Measurements from ENCODE around the gene TRMO.
"Not testable (repeated sequence)": the region's sequence is repeated elsewhere in the genome, so short reads cannot be mapped to it uniquely, and the experiment has no call there.

TRMO gene, protein sequence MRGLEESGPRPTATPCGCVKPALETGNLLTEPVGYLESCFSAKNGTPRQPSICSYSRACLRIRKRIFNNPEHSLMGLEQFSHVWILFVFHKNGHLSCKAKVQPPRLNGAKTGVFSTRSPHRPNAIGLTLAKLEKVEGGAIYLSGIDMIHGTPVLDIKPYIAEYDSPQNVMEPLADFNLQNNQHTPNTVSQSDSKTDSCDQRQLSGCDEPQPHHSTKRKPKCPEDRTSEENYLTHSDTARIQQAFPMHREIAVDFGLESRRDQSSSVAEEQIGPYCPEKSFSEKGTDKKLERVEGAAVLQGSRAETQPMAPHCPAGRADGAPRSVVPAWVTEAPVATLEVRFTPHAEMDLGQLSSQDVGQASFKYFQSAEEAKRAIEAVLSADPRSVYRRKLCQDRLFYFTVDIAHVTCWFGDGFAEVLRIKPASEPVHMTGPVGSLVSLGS

DNA sequence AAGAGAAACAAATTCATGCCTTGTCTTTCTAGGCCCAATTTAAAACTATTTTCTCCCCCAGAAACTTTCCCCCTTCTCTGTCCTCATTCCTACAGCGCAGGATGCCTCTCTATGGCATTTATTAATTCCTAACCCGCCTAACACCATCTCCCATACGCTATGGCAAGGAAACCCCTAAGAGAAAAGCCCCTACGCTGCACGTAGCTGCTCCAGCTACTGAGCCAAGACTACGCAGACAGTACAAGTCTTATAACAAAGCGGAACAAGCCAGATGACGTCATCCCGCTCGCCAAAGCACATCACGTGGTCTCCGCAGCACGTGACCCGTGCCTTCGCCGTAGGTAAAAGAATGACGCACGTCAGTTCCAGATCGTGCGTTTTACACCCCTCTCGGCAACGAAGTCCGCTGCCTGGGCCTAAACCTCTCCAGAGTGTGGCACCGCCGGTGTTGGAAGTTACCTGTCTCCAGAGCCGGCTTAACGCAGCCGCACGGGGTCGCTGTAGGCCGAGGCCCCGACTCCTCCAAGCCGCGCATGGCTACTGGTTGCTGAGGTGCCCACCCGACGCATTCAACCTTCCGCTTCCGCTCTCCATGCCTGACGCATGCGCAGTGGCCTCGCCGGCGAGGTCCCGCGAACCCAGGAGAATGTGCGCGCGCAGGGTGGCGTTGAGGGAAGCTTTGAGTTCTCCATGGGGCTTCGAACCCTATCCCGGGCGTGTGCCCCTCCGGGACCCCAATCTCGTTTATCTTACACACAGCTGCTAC lies at the start of gene TRMO:
TSS of gene TRMO (minus strand) at position 542 of the 766 bp plus-strand sequence. CDS start at position 535, 7 bp downstream.
- peak; percentile 96 for DNase-seq (ENCODE audit: low read depth in 2 of 2, low spot score in 1 of 2)

DNA sequence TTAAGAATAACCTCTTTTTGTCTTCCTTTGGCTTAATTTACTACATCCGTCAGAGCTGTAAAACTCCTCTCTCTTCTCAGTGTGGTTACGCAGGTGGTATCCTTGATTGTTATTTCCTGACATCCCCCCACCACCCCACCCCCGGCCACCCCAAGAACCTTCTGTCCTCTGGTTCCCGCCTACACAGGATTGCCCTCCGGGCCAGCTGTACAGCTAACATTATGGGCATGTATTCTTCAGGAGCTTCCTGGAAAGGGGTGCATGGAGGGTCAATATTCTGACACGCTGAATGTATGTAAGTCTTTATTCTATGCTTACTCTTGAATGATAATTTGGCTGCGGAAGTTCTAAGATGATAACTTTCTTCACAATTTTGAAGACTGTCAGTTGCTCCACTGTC lies 47.9 kb upstream of the TRMO start:
- DNase-seq (ENCODE audit: low read depth in 2 of 2, low spot score in 1 of 2): no peak

DNA sequence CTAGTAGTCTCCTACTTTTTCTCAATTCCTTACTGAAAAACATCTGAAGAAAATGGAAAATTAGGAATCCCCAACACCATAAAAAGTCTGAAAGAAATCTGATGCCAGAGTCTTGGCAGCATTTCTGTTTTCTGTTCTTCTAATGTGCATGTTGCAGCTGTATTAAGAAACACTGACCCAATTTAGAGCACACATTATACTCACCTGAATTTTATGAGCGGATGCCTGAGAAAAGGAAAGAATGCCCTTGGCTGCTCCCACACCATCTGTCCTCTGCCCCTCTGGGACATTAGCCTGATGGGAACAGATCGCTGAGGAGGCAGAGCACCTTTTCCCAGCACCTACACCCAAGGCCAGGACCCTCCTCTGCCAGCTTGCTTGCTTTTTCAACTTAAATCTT lies 46.7 kb upstream of the TRMO start:
- no peak for DNase-seq (ENCODE audit: low read depth in 2 of 2, low spot score in 1 of 2)

DNA sequence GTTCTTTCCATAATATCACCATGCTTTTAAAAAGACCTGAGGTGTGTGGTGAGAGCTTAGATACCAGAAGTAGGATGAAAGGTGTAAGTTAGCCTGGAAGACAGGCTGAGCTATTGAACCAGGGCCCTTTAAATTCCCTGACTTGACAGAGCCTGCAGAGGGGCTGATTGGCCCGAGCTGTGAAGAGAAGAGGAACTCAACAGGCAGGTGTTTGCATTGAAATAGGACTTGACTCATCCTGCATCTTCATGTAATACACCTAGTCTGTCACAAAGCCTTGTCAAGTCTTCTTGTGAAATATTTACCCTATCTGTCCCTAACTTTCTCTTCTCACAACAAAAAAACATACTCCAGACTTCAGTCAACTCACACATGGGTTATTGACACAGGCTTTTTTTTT lies 44.2 kb upstream of the TRMO start:
- no peak for DNase-seq (ENCODE audit: low read depth in 2 of 2, low spot score in 1 of 2)

DNA sequence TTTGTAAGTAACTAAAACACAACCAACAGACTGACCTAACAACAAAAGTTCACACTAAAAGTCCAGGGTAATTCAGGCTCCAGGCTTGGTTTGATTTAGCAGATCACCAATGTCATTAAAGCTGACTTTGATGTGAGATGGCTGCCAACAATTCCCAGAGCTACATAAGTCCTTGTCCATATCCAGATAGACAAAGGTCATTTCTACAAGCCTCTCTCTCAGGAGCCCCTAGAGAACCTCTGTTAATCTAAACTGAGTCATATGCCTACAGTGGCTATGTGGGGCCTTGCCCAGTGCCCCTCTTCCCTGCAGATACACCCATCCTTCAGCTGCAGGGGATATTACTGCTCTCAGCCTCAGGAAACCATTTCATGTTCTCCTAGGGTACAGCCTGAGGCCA lies 42.6 kb upstream of the TRMO start:
- no peak for DNase-seq (ENCODE audit: low read depth in 2 of 2, low spot score in 1 of 2)

DNA sequence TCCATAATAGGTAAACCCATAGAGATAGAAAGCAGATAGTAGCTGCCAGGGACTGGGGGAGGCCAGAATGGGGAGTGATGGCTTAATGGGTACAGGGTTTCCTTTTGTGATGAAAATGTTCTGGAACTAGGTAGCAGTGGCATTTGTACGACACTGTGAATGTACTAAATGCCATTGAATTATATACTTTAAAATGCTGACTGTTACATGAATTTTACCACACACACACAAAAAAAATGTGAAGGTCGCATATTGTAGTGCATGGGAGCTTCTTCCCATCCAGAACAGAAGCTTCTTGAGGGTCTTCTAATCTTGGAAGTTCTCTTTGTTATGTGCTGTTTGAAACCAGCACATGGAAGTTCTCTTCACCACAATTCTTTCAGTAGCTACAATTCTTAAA lies 40.9 kb upstream of the TRMO start:
- no peak for DNase-seq (ENCODE audit: low read depth in 2 of 2, low spot score in 1 of 2)

DNA sequence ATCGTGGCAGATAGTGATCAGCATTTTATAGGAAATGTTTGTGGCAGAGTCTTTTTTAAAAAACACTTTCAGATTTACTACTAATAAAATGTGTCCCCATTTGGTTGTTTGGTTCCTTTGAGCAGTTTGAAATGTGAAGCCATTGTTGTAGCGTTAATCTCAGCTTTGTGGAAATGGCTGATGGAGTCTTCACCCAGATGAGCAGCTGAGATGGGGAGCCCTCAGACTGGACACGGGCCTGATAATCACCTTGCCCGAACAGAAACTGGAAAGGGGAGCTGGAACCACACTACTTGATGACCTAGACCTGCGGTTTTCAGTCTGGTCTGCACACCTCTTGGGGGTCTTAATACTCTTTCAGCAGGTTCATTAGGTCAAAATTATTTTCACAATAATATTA lies 40.3 kb upstream of the TRMO start:
- DNase-seq (ENCODE audit: low read depth in 2 of 2, low spot score in 1 of 2): no peak

DNA sequence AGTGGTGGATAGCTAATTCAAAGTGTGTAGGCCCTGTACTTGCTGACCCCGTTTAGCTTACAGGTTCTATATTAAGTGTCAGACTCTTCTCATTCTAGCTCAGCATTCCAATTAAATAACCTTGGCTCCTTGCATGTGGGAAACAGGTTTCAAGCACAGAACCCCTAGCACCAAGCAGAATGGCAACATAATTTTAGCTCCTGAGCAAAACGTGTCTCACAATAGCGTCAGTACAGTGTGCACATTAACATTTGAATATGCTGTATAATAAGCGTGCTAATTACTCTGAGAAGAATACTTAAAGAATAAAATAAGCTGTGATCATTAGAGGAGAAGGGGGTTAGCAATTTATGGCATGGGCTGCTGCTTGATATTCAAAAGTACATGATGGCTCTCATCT lies 39.8 kb upstream of the TRMO start:
- DNase-seq (ENCODE audit: low read depth in 2 of 2, low spot score in 1 of 2): no peak

DNA sequence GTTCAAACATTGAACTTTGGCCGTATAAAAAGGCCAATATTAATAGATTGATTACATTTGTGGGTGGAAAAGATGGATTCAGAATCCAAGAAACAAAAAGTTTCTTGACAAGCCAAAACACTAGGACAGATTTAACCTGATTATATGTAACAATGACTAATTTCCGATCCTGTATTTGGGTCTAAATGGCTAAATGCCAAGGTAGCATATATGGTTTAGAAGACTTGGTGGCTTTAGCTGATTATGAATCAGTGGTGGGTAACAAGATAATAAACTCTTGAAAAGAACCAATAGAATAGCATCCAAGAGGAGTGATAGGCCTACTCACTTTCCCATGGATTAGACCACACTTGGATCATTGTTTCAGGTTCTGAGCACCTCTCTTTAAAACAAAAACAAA lies 39.1 kb upstream of the TRMO start:
- no peak for DNase-seq (ENCODE audit: low read depth in 2 of 2, low spot score in 1 of 2)

DNA sequence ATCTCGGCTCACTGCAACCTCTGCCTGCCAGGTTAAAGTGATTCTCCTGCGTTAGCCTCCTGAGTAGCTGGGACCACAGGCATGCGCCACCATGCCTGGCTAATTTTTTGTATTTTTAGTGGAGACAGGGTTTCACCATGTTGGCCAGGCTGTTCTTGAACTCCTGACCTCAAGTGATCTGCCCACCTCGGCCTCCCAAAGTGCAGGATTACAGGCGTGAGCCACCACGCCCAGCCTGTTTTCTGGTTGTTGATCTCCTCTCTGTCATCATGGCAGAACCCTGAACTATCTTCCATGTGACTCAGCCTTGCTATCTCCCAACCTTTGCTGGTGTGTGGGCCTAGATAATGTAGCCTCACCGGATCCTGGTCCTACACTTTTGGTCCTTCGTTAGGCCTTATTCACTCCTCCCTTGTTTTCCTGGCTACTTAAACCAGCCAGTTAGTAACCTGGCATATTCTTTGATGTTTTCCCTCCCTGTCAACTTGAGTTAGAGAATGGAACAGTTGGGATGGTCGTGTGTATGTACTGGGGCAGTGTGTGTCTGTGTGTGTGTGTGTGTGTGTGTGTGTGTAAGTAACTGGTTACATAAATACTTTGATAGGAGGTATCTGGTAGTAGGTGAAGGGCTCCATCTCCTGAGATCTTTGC lies 38.5 kb upstream of the TRMO start:
- not testable (repeated sequence) for DNase-seq (ENCODE audit: low read depth in 2 of 2, low spot score in 1 of 2)

DNA sequence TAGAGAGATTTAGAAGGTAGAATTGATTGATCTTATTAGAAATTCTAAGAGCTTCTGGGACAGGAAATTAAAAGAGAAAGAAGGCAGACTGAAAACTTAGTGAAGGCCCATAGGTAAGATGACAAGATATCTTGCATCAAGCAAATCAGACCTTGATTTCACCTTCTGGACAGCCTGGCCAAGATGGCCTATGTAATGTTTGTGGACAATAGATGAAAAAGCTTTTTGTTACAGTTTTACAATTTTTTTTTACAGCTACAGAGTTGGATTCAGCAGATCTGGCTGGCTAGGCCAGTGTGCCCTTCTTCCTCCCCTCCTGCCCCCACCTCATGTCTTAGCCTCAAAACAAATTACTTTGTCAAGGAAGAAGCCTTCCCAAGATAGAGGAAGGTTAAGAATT lies 37.3 kb upstream of the TRMO start:
- no peak for DNase-seq (ENCODE audit: low read depth in 2 of 2, low spot score in 1 of 2)

DNA sequence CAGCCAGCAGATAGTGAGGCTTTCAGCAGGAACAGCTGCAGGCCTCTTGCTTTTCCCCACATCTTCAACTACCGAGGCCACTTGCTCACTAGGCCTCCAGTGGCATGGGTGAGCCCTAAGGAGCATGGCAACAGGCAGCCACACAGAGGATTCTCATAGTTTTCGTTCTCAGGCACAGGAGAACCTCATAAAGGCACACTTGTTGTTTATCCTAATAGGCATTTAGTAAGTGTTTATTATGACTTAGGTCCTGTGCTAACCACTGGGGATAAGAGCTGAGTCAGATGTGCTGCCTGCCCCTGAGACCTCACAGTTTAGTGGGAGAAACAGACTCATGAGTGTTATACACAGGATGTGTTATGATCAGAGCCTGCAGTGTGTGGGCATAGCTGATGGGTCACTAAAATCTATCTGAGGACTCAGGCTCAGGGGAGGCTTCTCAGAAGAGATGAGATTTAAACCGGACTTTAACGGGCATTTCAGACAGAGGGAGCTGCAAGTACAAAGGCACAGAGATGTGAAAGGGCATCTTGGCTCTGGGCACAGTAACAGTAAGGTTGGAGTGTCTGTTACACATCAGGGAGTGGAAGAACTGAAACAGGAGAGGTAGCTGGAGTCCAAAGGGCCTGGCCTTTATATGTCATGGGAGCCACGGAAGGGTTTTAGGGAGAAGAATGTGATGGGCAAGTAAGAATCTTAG lies 36.7 kb upstream of the TRMO start:
- DNase-seq (ENCODE audit: low read depth in 2 of 2, low spot score in 1 of 2): no peak

DNA sequence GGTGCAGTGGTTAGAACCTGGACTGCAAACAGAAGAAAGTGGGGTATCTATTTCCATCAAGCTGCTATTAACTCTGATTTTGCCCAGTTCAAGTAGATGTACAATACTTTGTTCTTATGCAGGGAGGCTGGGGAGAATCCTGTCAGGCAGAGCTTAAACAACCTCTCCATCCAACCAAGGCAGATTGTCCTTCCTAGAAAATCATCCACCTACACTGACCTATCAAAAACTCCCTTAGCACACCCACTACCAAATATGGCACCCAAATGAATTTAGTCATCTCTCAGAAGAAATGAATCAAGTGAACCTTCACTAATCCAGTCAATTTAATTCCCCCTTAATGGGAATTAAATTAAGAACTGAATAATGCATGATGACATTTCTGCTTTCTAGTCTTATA lies 34.0 kb upstream of the TRMO start:
- no peak for DNase-seq (ENCODE audit: low read depth in 2 of 2, low spot score in 1 of 2)

DNA sequence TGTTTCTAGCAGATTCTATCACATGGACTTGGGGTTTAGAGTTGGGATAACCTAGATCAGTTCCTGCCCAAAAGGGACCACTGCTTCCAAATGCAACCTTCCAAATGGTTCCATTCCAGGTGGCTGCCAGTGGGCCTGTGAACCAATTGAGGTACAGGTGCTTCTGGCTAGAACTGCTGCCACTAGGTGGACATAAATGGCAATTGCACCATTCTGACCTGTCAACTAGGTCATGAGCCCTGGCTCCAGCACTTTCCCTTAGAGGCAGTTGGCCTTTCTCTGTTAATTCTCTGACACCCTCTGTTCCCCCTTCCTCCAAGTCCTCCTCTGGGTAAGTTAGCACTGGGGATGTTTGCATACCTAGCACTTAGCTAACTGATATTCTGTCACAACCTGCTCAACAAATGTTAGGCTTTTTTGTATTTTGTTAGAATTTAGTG lies 32.3 kb upstream of the TRMO start:
- peak in 1 of 2 donors; percentile 14 for DNase-seq (ENCODE audit: low read depth in 2 of 2, low spot score in 1 of 2)

DNA sequence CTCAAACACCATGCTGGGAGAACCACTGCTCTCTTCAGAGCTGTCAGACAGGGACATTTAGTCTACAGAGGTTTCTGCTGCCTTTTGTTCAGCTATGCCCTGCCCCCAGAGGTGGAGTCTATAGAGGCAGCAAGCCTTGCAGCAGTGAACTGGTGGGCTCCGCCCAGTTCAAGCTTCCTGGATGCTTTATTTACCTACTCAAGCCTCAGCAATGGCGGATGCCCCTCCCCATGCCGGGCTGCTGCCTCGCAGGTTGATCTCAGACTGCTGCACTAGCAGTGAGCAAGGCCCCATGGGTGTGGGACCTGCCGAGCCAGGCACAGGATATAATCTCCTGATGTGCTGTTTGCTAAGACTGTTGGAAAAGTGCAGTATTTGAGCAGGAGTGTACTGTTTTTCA lies 28.6 kb upstream of the TRMO start:
- DNase-seq (ENCODE audit: low read depth in 2 of 2, low spot score in 1 of 2): not testable (repeated sequence)

DNA sequence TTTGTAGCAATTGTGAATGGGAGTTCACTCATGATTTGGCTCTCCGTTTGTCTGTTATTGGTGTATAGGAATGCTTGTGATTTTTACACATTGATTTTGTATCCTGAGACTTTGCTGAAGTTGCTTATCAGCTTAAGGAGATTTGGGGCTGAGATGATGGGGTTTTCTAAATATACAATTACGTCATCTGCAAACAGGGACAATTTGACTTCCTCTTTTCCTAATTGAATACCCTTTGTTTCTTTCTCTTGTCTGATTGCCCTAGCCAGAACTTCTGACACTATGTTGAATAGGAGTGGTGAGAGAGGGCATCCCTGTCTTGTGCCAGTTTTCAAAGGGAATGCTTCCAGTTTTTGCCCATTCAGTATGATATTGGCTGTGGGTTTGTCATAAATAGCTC lies 24.8 kb upstream of the TRMO start:
- DNase-seq (ENCODE audit: low read depth in 2 of 2, low spot score in 1 of 2): not testable (repeated sequence)

DNA sequence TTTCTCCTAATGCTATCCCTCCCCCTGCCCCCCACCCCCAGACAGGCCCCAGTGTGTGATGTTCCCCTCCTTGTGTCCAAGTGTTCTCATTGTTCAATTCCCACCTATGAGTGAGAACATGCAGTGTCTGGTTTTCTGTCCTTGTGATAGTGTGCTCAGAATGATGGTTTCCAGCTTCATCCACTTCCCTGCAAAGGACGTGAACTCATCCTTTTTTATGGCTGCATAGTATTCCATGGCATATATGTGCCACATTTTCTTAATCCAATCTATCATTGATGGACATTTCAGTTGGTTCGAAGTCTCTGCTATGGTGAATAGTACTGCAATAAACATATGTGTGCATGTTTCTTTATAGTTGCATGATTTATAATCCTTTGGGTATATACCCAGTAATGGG lies 23.2 kb upstream of the TRMO start:
- not testable (repeated sequence) for DNase-seq (ENCODE audit: low read depth in 2 of 2, low spot score in 1 of 2)

DNA sequence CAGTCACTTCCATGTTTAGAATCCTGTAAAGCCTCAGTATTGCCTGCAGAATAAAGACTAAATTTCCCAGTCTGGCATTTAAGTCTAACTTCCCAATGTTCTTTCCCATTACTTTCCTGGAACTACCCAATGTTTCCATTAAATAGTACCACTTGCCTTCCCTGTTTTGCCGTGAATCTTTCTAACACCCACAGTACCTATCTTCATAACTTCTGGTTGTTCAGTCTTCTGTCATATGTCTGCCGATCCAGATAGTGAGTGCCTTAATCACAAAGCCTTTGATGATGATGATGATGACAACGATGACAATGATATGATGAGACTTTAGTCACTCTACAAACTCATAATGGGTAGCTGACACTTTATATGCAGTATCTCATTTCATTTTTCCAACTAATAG lies 22.3 kb upstream of the TRMO start:
- no peak for DNase-seq (ENCODE audit: low read depth in 2 of 2, low spot score in 1 of 2)

DNA sequence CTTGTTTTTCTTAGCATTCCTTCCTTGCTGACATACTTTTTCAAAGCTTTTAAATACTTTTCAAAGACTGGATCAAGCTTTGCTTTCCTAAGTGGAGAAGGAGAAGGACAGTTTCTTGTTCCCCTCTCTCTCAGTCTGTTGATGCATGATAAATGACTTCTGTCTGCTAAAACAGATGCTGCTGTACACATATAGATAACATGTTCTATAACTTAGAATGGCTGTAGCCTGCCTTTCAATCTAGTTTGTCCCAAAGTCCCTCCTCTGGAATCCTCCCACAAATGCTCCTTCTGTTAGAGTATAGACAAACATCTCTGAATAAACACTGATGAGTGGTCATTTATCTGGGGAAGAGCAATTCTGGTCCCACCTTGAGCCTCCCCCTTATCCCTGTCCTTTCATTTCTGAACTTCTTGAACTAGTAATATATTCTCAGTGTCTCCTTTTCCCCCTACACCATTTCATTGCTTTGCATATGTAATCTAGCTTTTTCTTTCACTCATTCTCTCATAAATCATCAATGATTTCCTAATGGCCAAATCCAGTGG lies 21.1 kb upstream of the TRMO start:
- DNase-seq (ENCODE audit: low read depth in 2 of 2, low spot score in 1 of 2): no peak

DNA sequence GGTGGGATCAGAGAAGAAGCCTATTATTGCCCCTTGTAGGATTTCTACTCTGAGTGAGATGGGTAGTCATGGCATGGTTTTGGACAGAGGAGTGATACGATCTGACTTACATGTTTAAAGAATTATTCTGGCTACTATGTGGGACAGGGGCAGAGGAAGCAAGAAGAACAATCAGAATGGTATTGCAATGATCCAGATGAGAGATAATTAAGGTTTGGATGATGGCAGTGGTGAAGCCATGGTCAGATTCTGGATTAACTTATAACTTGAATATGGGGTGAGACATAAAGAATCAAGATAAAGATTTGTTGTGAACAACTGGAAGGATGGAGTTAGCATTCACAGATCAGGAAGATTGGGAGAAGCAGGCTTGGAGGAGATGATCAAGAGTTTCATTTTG lies 19.0 kb upstream of the TRMO start:
- DNase-seq (ENCODE audit: low read depth in 2 of 2, low spot score in 1 of 2): no peak

DNA sequence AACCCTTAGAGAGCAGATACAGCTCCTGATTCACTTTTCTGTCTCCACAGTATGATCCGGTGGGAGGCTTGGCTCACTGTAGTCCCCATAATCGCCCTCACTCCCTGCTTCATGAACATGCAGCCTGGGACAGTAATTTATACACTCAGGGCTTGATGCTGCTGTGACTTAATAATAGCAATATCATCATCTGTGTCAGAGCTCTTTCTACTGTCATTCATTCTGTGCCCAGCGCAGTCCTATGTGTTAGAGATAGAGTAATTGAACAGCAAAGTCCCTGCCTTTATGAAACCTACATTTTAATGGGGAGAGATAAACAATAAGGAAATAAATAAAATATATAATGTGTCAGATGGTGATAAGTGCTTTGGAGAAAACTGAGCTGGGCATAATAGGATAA lies 18.4 kb upstream of the TRMO start:
- DNase-seq (ENCODE audit: low read depth in 2 of 2, low spot score in 1 of 2): no peak
